Iris pigment epithelial cell (primary cell): ENCODE data around the gene PTP4A1.
"Not testable (repeated sequence)": the region's sequence is repeated elsewhere in the genome, so short reads cannot be mapped to it uniquely, and the experiment has no call there.

Source experiments
- DNase-seq: peaks from one replicate; pipeline ENCODE4 v3.0.0-alpha.2; 2011; ENCODE audit warnings: low read depth

PTP4A1 gene

GRCh38 chr6:63572044-63572746 is at the start of gene PTP4A1, which contains the start of gene LOC128125822:
TSS of gene PTP4A1 (plus strand) at chr6:63572480. CDS start at chr6:63576881, 4,401 bp downstream.
TSS of gene LOC128125822 (plus strand) at chr6:63572480.
- DNase-seq: peak; percentile 98

GRCh38 chr6:63522911-63523287 is 49.4 kb upstream of the PTP4A1 start:
- DNase-seq: not testable (repeated sequence)

- no peak for DNase-seq
Measured at GRCh38 chr6:63523630-63524029, 48.6 kb upstream of the PTP4A1 start.

GRCh38 chr6:63525186-63525878 is 46.9 kb upstream of the PTP4A1 start:
- no peak for DNase-seq

GRCh38 chr6:63526931-63527330 is 45.3 kb upstream of the PTP4A1 start:
- DNase-seq: no peak

- peak; percentile 99 for DNase-seq
Measured at GRCh38 chr6:63527658-63528514, 44.4 kb upstream of the PTP4A1 start.

- DNase-seq: peak; percentile 27
Measured at GRCh38 chr6:63529498-63529897, 42.8 kb upstream of the PTP4A1 start.

GRCh38 chr6:63530182-63530581 is 42.1 kb upstream of the PTP4A1 start:
- DNase-seq: no peak

GRCh38 chr6:63530991-63531390 is 41.3 kb upstream of the PTP4A1 start:
- DNase-seq: no peak

GRCh38 chr6:63533026-63533425 is 39.3 kb upstream of the PTP4A1 start:
- DNase-seq: no peak

- no peak for DNase-seq
Measured at GRCh38 chr6:63533952-63534351, 38.3 kb upstream of the PTP4A1 start.

GRCh38 chr6:63537201-63537958 is 34.9 kb upstream of the PTP4A1 start:
- DNase-seq: no peak

GRCh38 chr6:63537959-63538300 is 34.4 kb upstream of the PTP4A1 start:
- DNase-seq: no peak

- no peak for DNase-seq
Measured at GRCh38 chr6:63538550-63538949, 33.7 kb upstream of the PTP4A1 start.

- DNase-seq: no peak
Measured at GRCh38 chr6:63543001-63543400, 29.3 kb upstream of the PTP4A1 start.

- DNase-seq: peak; percentile 53
Measured at GRCh38 chr6:63543982-63544381, 28.3 kb upstream of the PTP4A1 start.

GRCh38 chr6:63546236-63546635 is 26.0 kb upstream of the PTP4A1 start:
- DNase-seq: no peak

- DNase-seq: no peak
Measured at GRCh38 chr6:63546697-63547096, 25.6 kb upstream of the PTP4A1 start.

GRCh38 chr6:63549076-63549475 is 23.2 kb upstream of the PTP4A1 start:
- no peak for DNase-seq

GRCh38 chr6:63553208-63553607 is 19.1 kb upstream of the PTP4A1 start:
- DNase-seq: no peak

- no peak for DNase-seq
Measured at GRCh38 chr6:63553900-63554299, 18.4 kb upstream of the PTP4A1 start.

- no peak for DNase-seq
Measured at GRCh38 chr6:63554782-63555181, 17.5 kb upstream of the PTP4A1 start.
